Cardiac muscle cell (in vitro differentiated cells and primary cell): ENCODE results near the gene PTTG2. TPM values are rescaled to one million over a fixed set of nuclear protein-coding genes. Genes with fewer than 3 reads are reported as not detected.
A peak's percentile ranks its signal among the peaks of the same experiment; 100 is the strongest.

Experiments
- DNase-seq, 2 donors: peaks; one replicate each; pipeline versions ENCODE4 v3.0.0 to v3.0.0-alpha.2; 2010 to 2017; ENCODE audit warnings: low read depth in 1 of 2, low spot score in 1 of 2
- H3K27ac ChIP-seq: fragments of 200-600 bp; sonication (generic); 2 replicates; pipeline ENCODE4 v1.5.1; 2016
- H3K27me3 ChIP-seq: fragments of 200-600 bp; sonication (generic); 2 replicates; pipeline ENCODE4 v1.6.0; 2016; ENCODE audit warnings: control low read depth
- H3K36me3 ChIP-seq: fragments of 200-600 bp; sonication (generic); 2 replicates; pipeline ENCODE4 v1.5.1; 2016; ENCODE audit warnings: control low read depth
- H3K4me1 ChIP-seq: fragments of 200-600 bp; sonication (generic); 2 replicates; pipeline ENCODE4 v1.8.1; 2017; ENCODE audit warnings: low read depth, mild to moderate bottlenecking, mixed run types
- H3K4me3 ChIP-seq: fragments of 200-600 bp; sonication (generic); 2 replicates; pipeline ENCODE4 v1.5.1; 2016; ENCODE audit warnings: mild to moderate bottlenecking
- H3K9me3 ChIP-seq: fragments of 200-600 bp; sonication (generic); 2 replicates; pipeline ENCODE4 v1.5.1; 2017; ENCODE audit warnings: low read depth, mild to moderate bottlenecking, control low read depth
- CTCF ChIP-seq: IDR thresholded peaks from 2 replicates; pipeline ENCODE4 v1.5.1; 2012; ENCODE audit warnings: low read depth, mild to moderate bottlenecking, low read length
- polyA plus RNA-seq: library from polyadenylated mRNA; unstranded; fragments of >200 nt; fragmentation: Nextera tagmentation; extraction: Ambion mirVana; gene quantifications from 2 replicates; pipeline ENCODE4 v1.2.1, GENCODE V29; 2016
- total RNA-seq: library from RNA; depleted of rRNA; stranded (reverse); fragments of >200 nt; gene quantifications from 2 replicates; pipeline ENCODE4 v1.2.3, GENCODE V29; 2016

PTTG2 gene
- total and polyA plus RNA-seq, 2 experiments from 2014 or later = not detected

DNA sequence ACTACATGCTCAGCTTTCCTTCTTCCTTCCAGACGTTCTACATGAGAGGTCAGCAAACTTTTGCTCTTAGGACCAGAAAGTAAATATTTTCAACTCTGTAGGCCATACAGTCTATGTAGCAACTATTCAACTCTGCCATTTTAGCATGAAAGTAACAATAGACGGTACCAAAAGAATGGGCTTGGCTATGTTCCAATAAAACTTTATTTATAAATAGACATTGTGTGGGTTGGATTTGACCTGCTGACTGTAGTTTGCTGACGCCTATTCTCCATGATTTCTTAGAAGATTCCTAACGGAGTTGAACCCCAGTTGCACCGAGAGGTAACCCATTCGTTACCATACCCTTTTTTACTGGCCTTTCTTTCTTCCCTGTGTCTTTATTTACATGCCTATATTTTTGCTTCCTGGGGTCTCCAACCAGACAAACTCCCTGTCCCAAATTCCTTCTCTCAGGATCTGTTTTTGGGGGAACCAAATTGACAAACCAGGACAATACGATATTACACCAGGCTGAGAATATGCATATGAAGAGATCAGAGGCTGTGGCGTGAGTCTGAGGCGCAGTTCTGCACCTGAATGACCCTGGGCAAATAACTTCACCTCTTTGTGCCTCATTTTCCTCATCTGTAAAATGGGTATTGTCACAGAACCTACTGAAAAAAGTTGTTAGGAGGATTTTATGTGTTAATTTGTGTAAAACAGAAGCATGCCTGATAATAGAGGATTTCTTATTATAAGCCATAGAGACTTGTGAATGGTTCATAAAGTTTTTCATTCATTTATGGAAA lies 10.4 kb upstream of the PTTG2 start:
- DNase-seq = no peak
- H3K27ac ChIP-seq = no peak overlapping the region
- TF ChIP-seq CTCF = no peak

DNA sequence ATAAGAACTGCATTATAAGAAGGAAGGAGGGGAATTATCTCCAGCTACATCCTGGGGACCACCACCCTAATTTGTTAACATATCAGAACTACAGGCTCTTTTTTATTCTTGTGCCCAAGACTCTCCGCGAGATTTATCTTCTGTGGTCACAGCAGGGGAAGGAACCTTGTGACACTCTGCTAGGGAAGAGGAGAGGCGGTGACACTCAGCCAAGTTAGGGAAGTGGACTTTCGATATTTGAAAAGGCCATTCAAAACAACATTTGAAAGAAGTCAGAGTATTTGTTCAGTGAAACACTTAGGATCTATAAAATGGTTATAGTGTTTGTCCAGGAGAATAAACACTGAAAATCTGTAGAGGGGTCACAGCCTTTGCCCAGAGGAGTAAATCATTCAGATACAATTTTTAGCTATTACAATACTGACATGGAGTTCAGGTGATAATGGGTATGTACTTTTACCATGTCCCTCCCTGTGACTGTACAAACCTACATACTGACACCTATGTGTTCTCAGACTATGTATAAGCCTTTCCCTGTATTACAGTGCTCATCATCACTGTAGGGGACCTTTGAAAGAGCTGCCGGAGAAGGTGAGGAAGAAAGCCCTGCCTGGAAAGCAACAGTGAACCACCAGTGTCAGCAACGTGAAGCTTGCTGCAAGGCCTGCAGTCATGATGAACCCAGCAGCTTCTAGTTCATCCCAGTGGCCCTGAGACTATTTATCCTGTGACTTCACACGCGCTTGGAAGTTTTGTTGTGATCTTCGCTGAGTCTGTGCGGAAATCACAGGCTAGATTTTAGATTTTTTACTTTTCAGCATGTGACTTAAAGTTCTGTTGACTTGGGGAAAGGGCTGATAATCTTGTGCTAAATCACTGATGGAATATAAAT lies 8.5 kb upstream of the PTTG2 start:
- Histone ChIP-seq H3K27me3 (no peaks in the 10 kb centered on the region), H3K9me3 (no peaks in the 10 kb centered on the region), H3K4me3 (no peak overlapping the region), H3K36me3 (no peaks in the 10 kb centered on the region), H3K4me1 (no peaks in the 10 kb centered on the region), H3K27ac (no peak overlapping the region)
- DNase-seq = no peak
- no peak for TF ChIP-seq CTCF

More for the DNA sequence above, 10.4 kb upstream of the PTTG2 start:
- no peaks in the 10 kb centered on the region for H3K9me3 ChIP-seq
- H3K27me3 ChIP-seq = no peaks in the 10 kb centered on the region
- no peaks in the 10 kb centered on the region for H3K36me3 ChIP-seq
- H3K4me3 ChIP-seq = no peak overlapping the region
- H3K4me1 ChIP-seq = peaks cover 6% of the 10 kb centered on the region

GRCh38 chr4:37953156-37953555 lies 7.0 kb upstream of the PTTG2 start:
- no peaks in the 10 kb centered on the region for H3K27me3 ChIP-seq
- H3K9me3 ChIP-seq = no peaks in the 10 kb centered on the region
- H3K27ac ChIP-seq = no peak overlapping the region
- no peak overlapping the region for H3K4me3 ChIP-seq
- no peak for TF ChIP-seq CTCF
- no peaks in the 10 kb centered on the region for H3K36me3 ChIP-seq
- DNase-seq = no peak
- no peaks in the 10 kb centered on the region for H3K4me1 ChIP-seq

DNA sequence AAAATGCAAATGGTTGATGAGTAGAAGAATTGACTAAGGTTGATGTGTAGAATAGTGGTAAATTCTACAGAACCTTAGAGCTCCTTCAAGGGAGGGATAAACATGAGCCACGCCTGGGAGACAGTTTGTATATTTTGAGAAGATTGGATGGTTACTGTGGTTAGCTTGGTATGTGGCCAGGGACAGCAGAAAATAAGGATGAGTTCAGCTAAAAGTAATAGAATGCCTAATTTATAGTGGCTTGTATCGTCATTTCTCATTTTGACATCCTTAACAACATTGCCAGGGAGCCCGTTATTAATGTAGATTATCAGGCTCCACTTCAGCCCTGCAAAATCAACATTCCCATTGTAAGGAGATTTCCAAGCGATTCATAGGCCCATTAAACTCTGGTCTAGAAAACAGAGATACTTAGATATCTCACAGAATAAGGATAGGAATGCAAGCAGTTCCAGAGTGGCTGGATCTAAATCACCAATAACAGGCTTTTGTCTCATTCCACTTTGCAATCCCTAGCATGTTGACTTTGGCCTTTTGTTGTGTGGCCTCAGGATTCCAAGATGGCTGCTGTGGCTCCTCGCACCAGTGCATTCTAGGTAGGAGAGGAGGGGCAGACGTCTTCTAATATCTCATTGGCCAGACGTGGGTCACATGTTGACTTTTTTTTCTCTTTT lies 6.4 kb upstream of the PTTG2 start:
- Histone ChIP-seq H3K27me3 (no peaks in the 10 kb centered on the region), H3K27ac (no peak overlapping the region), H3K4me1 (no peaks in the 10 kb centered on the region)

More for the DNA sequence above, 6.4 kb upstream of the PTTG2 start:
- DNase-seq = peak in 1 of 2 donors; percentile 12
- Histone ChIP-seq H3K4me3 (no peak overlapping the region), H3K9me3 (no peaks in the 10 kb centered on the region), H3K36me3 (no peaks in the 10 kb centered on the region)
- TF ChIP-seq CTCF = no peak
